Karpas-422 (cell line): ENCODE measurements around the gene TBC1D22A. TPM values are rescaled to one million over a fixed set of nuclear protein-coding genes. Genes with fewer than 3 reads are reported as not detected.
"Not testable (repeated sequence)": the region's sequence is repeated elsewhere in the genome, so short reads cannot be mapped to it uniquely, and the experiment has no call there.

Source experiments
- DNase-seq: peaks from one replicate; pipeline ENCODE4 v3.0.0-alpha.2; 2015
- H2AFZ ChIP-seq: fragments of 200-600 bp; sonication (generic); 2 replicates; pipeline ENCODE4 v1.6.1; 2014; ENCODE audit warnings: antibody characterized with exemption, low read length, mixed read lengths
- H3K27ac ChIP-seq: fragments of 200-600 bp; sonication (generic); 2 replicates; pipeline ENCODE4 v1.5.1; 2014; ENCODE audit warnings: mild to moderate bottlenecking, low read length, moderate library complexity
- H3K27me3 ChIP-seq: fragments of 200-600 bp; sonication (generic); 2 replicates; pipeline ENCODE4 v1.6.1; 2014; ENCODE audit warnings: low read length, mixed read lengths
- H3K36me3 ChIP-seq: fragments of 200-600 bp; sonication (generic); 2 replicates; pipeline ENCODE4 v1.6.1; 2014; ENCODE audit warnings: low read length, mixed read lengths; ENCODE audit not compliant: insufficient read depth
- H3K4me1 ChIP-seq: fragments of 200-600 bp; sonication (generic); 2 replicates; pipeline ENCODE4 v1.6.1; 2014; ENCODE audit warnings: mild to moderate bottlenecking, low read length, mixed read lengths
- H3K4me2 ChIP-seq: fragments of 200-600 bp; sonication (generic); 2 replicates; pipeline ENCODE4 v1.6.1; 2014; ENCODE audit warnings: low read length, low read depth, mild to moderate bottlenecking; ENCODE audit not compliant: poor library complexity, severe bottlenecking
- H3K4me3 ChIP-seq: fragments of 200-600 bp; sonication (generic); 2 replicates; pipeline ENCODE4 v1.5.1; 2014; ENCODE audit warnings: mild to moderate bottlenecking, antibody characterized with exemption, low read length, mixed read lengths
- H3K79me2 ChIP-seq: fragments of 200-600 bp; sonication (generic); 2 replicates; pipeline ENCODE4 v1.6.1; 2014; ENCODE audit warnings: mild to moderate bottlenecking, low read length, mixed read lengths
- H3K9ac ChIP-seq: fragments of 200-600 bp; sonication (generic); 2 replicates; pipeline ENCODE4 v1.6.0; 2014; ENCODE audit warnings: low read length
- H3K9me2 ChIP-seq: fragments of 200-600 bp; sonication (generic), shearing (Covaris generic); replicated peaks from 2 replicates; pipeline ENCODE4 v1.6.0; 2014; ENCODE audit warnings: mild to moderate bottlenecking, low read length, moderate library complexity; ENCODE audit not compliant: insufficient read depth
- H3K9me3 ChIP-seq: fragments of 300-700, 200-600 bp; sonication (generic); 2 replicates; pipeline ENCODE4 v1.6.1; 2014; ENCODE audit warnings: low read length, mixed read lengths
- H4K20me1 ChIP-seq: fragments of 200-600 bp; sonication (generic); 2 replicates; pipeline ENCODE4 v1.6.1; 2014; ENCODE audit warnings: mild to moderate bottlenecking, antibody characterized with exemption, low read length, low read depth; ENCODE audit not compliant: insufficient read depth
- total RNA-seq: library from RNA; depleted of rRNA; stranded (reverse); fragments of >200 nt; shearing (Covaris generic); gene quantifications from 2 replicates; pipeline ENCODE4 v1.2.3, GENCODE V29; 2014; ENCODE audit warnings: low replicate concordance

Gene TBC1D22A
- total RNA-seq, 1 experiment from 2014 or later = 27.7 TPM

- Histone ChIP-seq H3K9ac (no peak overlapping the region), H3K27me3 (no peaks in the 10 kb centered on the region), H3K9me3 (no peaks in the 10 kb centered on the region), H3K4me2 (no peak overlapping the region), H3K9me2 (no peaks in the 10 kb centered on the region), H3K4me1 (peaks cover 33% of the 10 kb centered on the region), H3K27ac (no peak overlapping the region), H4K20me1 (0 out of 2 replicates have a peak, but pooled peaks cover 10% of the 10 kb centered on the region), H3K4me3 (no peak overlapping the region), H3K36me3 (no peaks in the 10 kb centered on the region; the same call in 1 of the 2 replicates), H3K79me2 (no peaks in the 10 kb centered on the region), H2AFZ (no peak overlapping the region)
- no peak for DNase-seq
These were observed 401.5 kb downstream of the TBC1D22A start for GRCh38 chr22:47163856-47164513.

- Histone ChIP-seq H2AFZ (no peak overlapping the region), H3K4me2 (no peak overlapping the region), H3K36me3 (no peaks in the 10 kb centered on the region), H3K4me1 (peaks cover 26% of the 10 kb centered on the region), H3K79me2 (no peaks in the 10 kb centered on the region), H4K20me1 (0 out of 2 replicates have a peak, but pooled peaks cover 10% of the 10 kb centered on the region), H3K9me2 (no peaks in the 10 kb centered on the region), H3K27me3 (no peaks in the 10 kb centered on the region), H3K4me3 (no peak overlapping the region), H3K9ac (no peak overlapping the region), H3K27ac (no peak overlapping the region), H3K9me3 (no peaks in the 10 kb centered on the region)
- no peak for DNase-seq
These were observed 402.3 kb downstream of the TBC1D22A start for GRCh38 chr22:47164514-47165337.

GRCh38 chr22:47165338-47166032 is 403.0 kb downstream of the TBC1D22A start:
- no peaks in the 10 kb centered on the region for H3K9me3 ChIP-seq
- no peak overlapping the region for H3K27ac ChIP-seq
- H3K27me3 ChIP-seq = no peaks in the 10 kb centered on the region
- H3K36me3 ChIP-seq = no peaks in the 10 kb centered on the region
- 0 out of 2 replicates have a peak, but pooled peaks cover 10% of the 10 kb centered on the region for H4K20me1 ChIP-seq
- no peak overlapping the region for H3K4me2 ChIP-seq
- no peaks in the 10 kb centered on the region for H3K79me2 ChIP-seq
- no peak overlapping the region for H3K9ac ChIP-seq
- H3K4me3 ChIP-seq = no peak overlapping the region
- H3K9me2 ChIP-seq = no peaks in the 10 kb centered on the region
- no peak overlapping the region for H2AFZ ChIP-seq
- H3K4me1 ChIP-seq = peaks cover 19% of the 10 kb centered on the region
- no peak for DNase-seq

GRCh38 chr22:47166033-47166404 is 403.6 kb downstream of the TBC1D22A start:
- 0 out of 2 replicates have a peak, but pooled peaks cover 10% of the 10 kb centered on the region for H4K20me1 ChIP-seq
- H3K9ac ChIP-seq = no peak overlapping the region
- H3K27me3 ChIP-seq = no peaks in the 10 kb centered on the region
- H3K4me1 ChIP-seq = peaks cover 13% of the 10 kb centered on the region
- no peaks in the 10 kb centered on the region for H3K9me2 ChIP-seq
- H3K9me3 ChIP-seq = no peaks in the 10 kb centered on the region
- H3K36me3 ChIP-seq = no peaks in the 10 kb centered on the region
- H2AFZ ChIP-seq = no peak overlapping the region
- no peaks in the 10 kb centered on the region for H3K79me2 ChIP-seq
- no peak for DNase-seq
- H3K27ac ChIP-seq = no peak overlapping the region
- no peak overlapping the region for H3K4me3 ChIP-seq
- H3K4me2 ChIP-seq = no peak overlapping the region

- no peak for DNase-seq
- no peak overlapping the region for H3K4me3 ChIP-seq
These were observed 404.1 kb downstream of the TBC1D22A start for GRCh38 chr22:47166446-47167016.

GRCh38 chr22:47167056-47167455 is 404.6 kb downstream of the TBC1D22A start:
- Histone ChIP-seq H2AFZ (no peak overlapping the region), H3K4me2 (no peak overlapping the region), H3K9me2 (no peaks in the 10 kb centered on the region), H3K9ac (no peak overlapping the region), H4K20me1 (0 out of 2 replicates have a peak, but pooled peaks cover 5% of the 10 kb centered on the region), H3K27me3 (no peaks in the 10 kb centered on the region), H3K9me3 (no peaks in the 10 kb centered on the region), H3K79me2 (no peaks in the 10 kb centered on the region), H3K4me3 (no peak overlapping the region), H3K36me3 (no peaks in the 10 kb centered on the region), H3K4me1 (peaks cover 4% of the 10 kb centered on the region), H3K27ac (no peak overlapping the region)
- DNase-seq = no peak

More at GRCh38 chr22:47166446-47167016, 404.1 kb downstream of the TBC1D22A start:
- H3K9me2 ChIP-seq = no peaks in the 10 kb centered on the region
- no peak overlapping the region for H3K27ac ChIP-seq
- 0 out of 2 replicates have a peak, but pooled peaks cover 5% of the 10 kb centered on the region for H4K20me1 ChIP-seq
- no peaks in the 10 kb centered on the region for H3K36me3 ChIP-seq
- H3K9me3 ChIP-seq = no peaks in the 10 kb centered on the region
- no peaks in the 10 kb centered on the region for H3K79me2 ChIP-seq
- H2AFZ ChIP-seq = no peak overlapping the region
- peaks cover 8% of the 10 kb centered on the region for H3K4me1 ChIP-seq
- no peak overlapping the region for H3K9ac ChIP-seq
- H3K4me2 ChIP-seq = no peak overlapping the region
- H3K27me3 ChIP-seq = no peaks in the 10 kb centered on the region

- not testable (repeated sequence) for H3K79me2 ChIP-seq, H3K27ac ChIP-seq, H3K36me3 ChIP-seq, DNase-seq, H3K9me2 ChIP-seq, H3K4me1 ChIP-seq, H2AFZ ChIP-seq, H3K9me3 ChIP-seq, H3K9ac ChIP-seq, H3K4me3 ChIP-seq, H3K4me2 ChIP-seq, H3K27me3 ChIP-seq, H4K20me1 ChIP-seq
These were observed 405.5 kb downstream of the TBC1D22A start for GRCh38 chr22:47167921-47168320.
